HepG2 (cell line): ENCODE measurements around the gene LUC7L2. TPM values are rescaled to one million over a fixed set of nuclear protein-coding genes. Genes with fewer than 3 reads are reported as not detected.

Experiments used
- HNRNPLL ChIP-seq: fragments of 200-400 bp; formaldehyde crosslinking; IDR thresholded peaks from 2 replicates; pipeline ENCODE4 v1.6.1; 2017; ENCODE audit warnings: mild to moderate bottlenecking, low read depth, low read length; ENCODE audit not compliant: poor library complexity, severe bottlenecking
- MYC ChIP-seq: sonication (generic); formaldehyde crosslinking; IDR thresholded peaks from 2 replicates; pipeline ENCODE4 v1.9.0; 2021; ENCODE audit warnings: missing genetic modification reagents, borderline replicate concordance
- NFKBIZ ChIP-seq: IDR thresholded peaks from 2 replicates; pipeline ENCODE4 v1.6.1; 2018; ENCODE audit warnings: missing genetic modification reagents, missing compliant biosample characterization
- PHF20 ChIP-seq: sonication (generic); formaldehyde crosslinking; IDR thresholded peaks from 2 replicates; pipeline ENCODE4 v1.5.0; 2020; ENCODE audit warnings: mild to moderate bottlenecking, missing genetic modification reagents
- SMAD1 ChIP-seq: sonication (generic); formaldehyde crosslinking; IDR thresholded peaks from 2 replicates; pipeline ENCODE4 v1.4.0; 2020; ENCODE audit warnings: missing genetic modification reagents, low read depth, mild to moderate bottlenecking, borderline replicate concordance
- ZBTB21 ChIP-seq: sonication (generic); formaldehyde crosslinking; IDR thresholded peaks from 2 replicates; pipeline ENCODE4 v1.4.0; 2020; ENCODE audit warnings: missing genetic modification reagents
- ZBTB40 ChIP-seq, 2 experiments: fragments of 450-650 bp in 1 of 2; sonication (generic) in 1 of 2; formaldehyde crosslinking in 1 of 2; IDR thresholded peaks; 2 replicates each; pipeline versions ENCODE4 v1.6.1 to v1.8.0; 2016 to 2022; ENCODE audit warnings: antibody characterized with exemption in 1 of 2, mild to moderate bottlenecking in 1 of 2, missing genetic modification reagents in 1 of 2
- ZIK1 ChIP-seq: sonication (generic); formaldehyde crosslinking; IDR thresholded peaks from 2 replicates; pipeline ENCODE4 v1.5.0; 2020; ENCODE audit warnings: mild to moderate bottlenecking, low read depth, missing genetic modification reagents, borderline replicate concordance
- ZNF230 ChIP-seq: sonication (generic); formaldehyde crosslinking; IDR thresholded peaks from 2 replicates; pipeline ENCODE4 v1.4.0; 2020; ENCODE audit warnings: mild to moderate bottlenecking, missing genetic modification reagents
- ZNF552 ChIP-seq: sonication (generic); formaldehyde crosslinking; IDR thresholded peaks from 2 replicates; pipeline ENCODE4 v1.9.0; 2022; ENCODE audit warnings: missing genetic modification reagents, mild to moderate bottlenecking, borderline replicate concordance
- ZNF557 ChIP-seq: sonication (generic); formaldehyde crosslinking; IDR thresholded peaks from 2 replicates; pipeline ENCODE4 v1.4.0; 2020; ENCODE audit warnings: missing genetic modification reagents
- ZSCAN29 ChIP-seq: sonication (generic); formaldehyde crosslinking; conservative IDR thresholded peaks from 2 replicates; pipeline ENCODE4 v1.4.0; 2020; ENCODE audit warnings: mild to moderate bottlenecking, missing genetic modification reagents
- polyA plus RNA-seq, 8 experiments: library from polyadenylated mRNA; depleted of rRNA in 3 of 8; stranded (reverse) in 7 of 8; unstranded in 1 of 8; fragments of >200 nt; fragmentation: Illumina TruSeq in 4 of 8; extraction: Trizol in 4 of 8; gene quantifications; 2 replicates each; pipeline versions ENCODE4 v1.2.1 to v1.2.3, GENCODE V29; 2011 to 2016; ENCODE audit warnings: low read depth in 4 of 8, missing spikeins in 1 of 8, mixed read lengths in 1 of 8; ENCODE audit not compliant: insufficient read depth in 1 of 8
- total RNA-seq, 5 experiments: library from RNA; depleted of rRNA; stranded (reverse); fragments of >200 nt; fragmentation: Illumina TruSeq; extraction: Trizol; gene quantifications; 2 replicates each; pipeline ENCODE4 v1.2.3, GENCODE V29; 2016; ENCODE audit warnings: low read depth in 1 of 5
- TF ChIP-seq, protein P1 (sequence below): sonication (generic); formaldehyde crosslinking; conservative IDR thresholded peaks from 2 replicates; pipeline ENCODE4 v1.8.0; 2022; ENCODE audit warnings: mild to moderate bottlenecking, moderate library complexity, missing genetic modification reagents
- TF ChIP-seq, protein P2 (sequence below): sonication (generic); formaldehyde crosslinking; conservative IDR thresholded peaks from 2 replicates; pipeline ENCODE4 v1.4.0; 2020; ENCODE audit warnings: missing genetic modification reagents

Gene LUC7L2
- total and polyA plus RNA-seq, 2 of the 13 experiments (the other 11 are each of a cell fraction or from before 2014, with no cell fraction given), result 17.9 to 50.7 TPM

DNA sequence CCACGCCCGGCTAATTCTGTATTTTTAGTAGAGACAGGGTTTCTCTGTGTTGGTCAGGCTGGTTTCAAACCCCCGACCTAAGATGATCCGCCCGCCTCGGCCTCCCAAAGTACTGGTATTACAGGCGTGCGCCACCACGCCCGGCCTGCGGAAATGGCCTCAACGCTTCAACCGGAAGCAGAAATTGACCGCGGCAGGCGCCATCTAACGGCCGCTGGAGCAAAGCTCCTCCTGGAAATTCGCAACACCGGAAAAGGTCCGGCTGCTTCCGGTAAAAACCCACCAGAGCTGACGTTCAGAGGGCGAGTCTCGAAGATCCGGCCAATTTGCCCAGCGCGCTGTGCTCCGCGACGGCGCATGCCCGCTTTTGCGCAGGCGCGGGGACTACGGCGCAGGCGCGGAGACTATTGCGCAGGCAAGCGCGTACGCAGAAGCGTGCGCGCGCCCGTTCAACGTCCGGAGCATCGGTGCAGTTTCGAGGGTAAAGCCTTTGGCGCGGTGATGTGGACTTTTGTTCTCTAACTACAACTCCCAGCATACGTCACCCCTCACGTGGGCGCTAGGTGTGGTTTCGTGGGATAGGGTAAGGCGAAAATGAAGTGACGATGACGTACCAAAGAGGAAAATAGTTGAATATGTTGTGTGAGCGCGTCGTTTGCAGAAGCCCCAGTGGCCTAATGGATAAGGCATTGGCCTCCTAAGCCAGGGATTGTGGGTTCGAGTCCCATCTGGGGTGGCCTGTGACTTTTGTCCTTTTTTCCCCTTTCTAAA, 19.5 kb upstream of the LUC7L2 start (continued):
- TF ChIP-seq ZBTB40 (IDR thresholded peaks at IDR 0.05) (peak; percentile 82), ZBTB40 (CRISPR knock-in tag; IDR thresholded peaks at IDR 0.05) (peak; percentile 78; the same call in 1 of the 2 replicates), ZSCAN29 (CRISPR knock-in tag) (peak; percentile 89), ZBTB21 (CRISPR knock-in tag) (peak; percentile 96), MYC (peak; percentile 35; the same call in 1 of the 2 replicates), SMAD1 (CRISPR knock-in tag) (no peak; the same call in 1 of the 2 replicates), ZNF552 (CRISPR knock-in tag) (peak; percentile 44; the same call in 1 of the 2 replicates), ZNF230 (peak; percentile 98), HNRNPLL (peak; percentile 98), PHF20 (CRISPR knock-in tag) (peak; percentile 94), ZIK1 (CRISPR knock-in tag) (no peak; the same call in 1 of the 2 replicates), NFKBIZ (CRISPR knock-in tag) (peak; percentile 64), ZNF557 (CRISPR knock-in tag) (peak; percentile 93; the same call in 1 of the 2 replicates)
- TF ChIP-seq, protein P1, sequence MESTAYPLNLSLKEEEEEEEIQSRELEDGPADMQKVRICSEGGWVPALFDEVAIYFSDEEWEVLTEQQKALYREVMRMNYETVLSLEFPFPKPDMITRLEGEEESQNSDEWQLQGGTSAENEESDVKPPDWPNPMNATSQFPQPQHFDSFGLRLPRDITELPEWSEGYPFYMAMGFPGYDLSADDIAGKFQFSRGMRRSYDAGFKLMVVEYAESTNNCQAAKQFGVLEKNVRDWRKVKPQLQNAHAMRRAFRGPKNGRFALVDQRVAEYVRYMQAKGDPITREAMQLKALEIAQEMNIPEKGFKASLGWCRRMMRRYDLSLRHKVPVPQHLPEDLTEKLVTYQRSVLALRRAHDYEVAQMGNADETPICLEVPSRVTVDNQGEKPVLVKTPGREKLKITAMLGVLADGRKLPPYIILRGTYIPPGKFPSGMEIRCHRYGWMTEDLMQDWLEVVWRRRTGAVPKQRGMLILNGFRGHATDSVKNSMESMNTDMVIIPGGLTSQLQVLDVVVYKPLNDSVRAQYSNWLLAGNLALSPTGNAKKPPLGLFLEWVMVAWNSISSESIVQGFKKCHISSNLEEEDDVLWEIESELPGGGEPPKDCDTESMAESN (CRISPR knock-in tag), result peak; percentile 93
- TF ChIP-seq, protein P2, sequence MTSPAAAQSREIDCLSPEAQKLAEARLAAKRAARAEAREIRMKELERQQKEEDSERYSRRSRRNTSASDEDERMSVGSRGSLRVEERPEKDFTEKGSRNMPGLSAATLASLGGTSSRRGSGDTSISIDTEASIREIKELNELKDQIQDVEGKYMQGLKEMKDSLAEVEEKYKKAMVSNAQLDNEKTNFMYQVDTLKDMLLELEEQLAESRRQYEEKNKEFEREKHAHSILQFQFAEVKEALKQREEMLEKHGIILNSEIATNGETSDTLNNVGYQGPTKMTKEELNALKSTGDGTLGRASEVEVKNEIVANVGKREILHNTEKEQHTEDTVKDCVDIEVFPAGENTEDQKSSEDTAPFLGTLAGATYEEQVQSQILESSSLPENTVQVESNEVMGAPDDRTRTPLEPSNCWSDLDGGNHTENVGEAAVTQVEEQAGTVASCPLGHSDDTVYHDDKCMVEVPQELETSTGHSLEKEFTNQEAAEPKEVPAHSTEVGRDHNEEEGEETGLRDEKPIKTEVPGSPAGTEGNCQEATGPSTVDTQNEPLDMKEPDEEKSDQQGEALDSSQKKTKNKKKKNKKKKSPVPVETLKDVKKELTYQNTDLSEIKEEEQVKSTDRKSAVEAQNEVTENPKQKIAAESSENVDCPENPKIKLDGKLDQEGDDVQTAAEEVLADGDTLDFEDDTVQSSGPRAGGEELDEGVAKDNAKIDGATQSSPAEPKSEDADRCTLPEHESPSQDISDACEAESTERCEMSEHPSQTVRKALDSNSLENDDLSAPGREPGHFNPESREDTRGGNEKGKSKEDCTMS (CRISPR knock-in tag), result no peak
